AG04450 (cell line): Measurements from ENCODE around the gene ORAI1. TPM values are rescaled to one million over a fixed set of nuclear protein-coding genes. Genes with fewer than 3 reads are reported as not detected.

Source experiments
- CTCF ChIA-PET: fragments of 300-600, 350-600 bp; formaldehyde crosslinking; extraction: SDS; loops from one replicate; lab custom pipeline; 2022; ENCODE audit warnings: antibody characterized with exemption, inconsistent platforms; lab: Charles Lee
- POLR2A ChIA-PET: fragments of 350-600 bp; formaldehyde crosslinking; extraction: SDS; loops from one replicate; lab custom pipeline; 2021; ENCODE audit warnings: antibody characterized with exemption, inconsistent platforms; lab: Yijun Ruan, JAX
- DNase-seq: peaks from one replicate; pipeline ENCODE4 v3.0.0-alpha.2; 2011; ENCODE audit warnings: low read depth, low spot score
- H3K27ac ChIP-seq: one replicate; pipeline ENCODE4 v1.5.1; 2012; ENCODE audit warnings: low read depth, low read length, control low read depth
- H3K27me3 ChIP-seq: one replicate; pipeline ENCODE4 v1.6.0; 2012; ENCODE audit warnings: low read length; ENCODE audit not compliant: control insufficient read depth, insufficient read depth
- H3K4me3 ChIP-seq: 2 replicates; pipeline ENCODE4 v1.5.1; 2011; ENCODE audit warnings: mild to moderate bottlenecking, low read depth, low read length, control low read depth
- H3K9me3 ChIP-seq: 2 replicates; pipeline ENCODE4 v1.5.1; 2012; ENCODE audit warnings: low read length; ENCODE audit not compliant: control insufficient read depth, insufficient read depth
- polyA plus RNA-seq: library from polyadenylated mRNA; depleted of rRNA; stranded (reverse); fragments of >200 nt; gene quantifications from 2 replicates; pipeline ENCODE4 v1.2.3, GENCODE V29; 2011
- TF ChIP-seq, protein P1 (sequence below): IDR thresholded peaks from 2 replicates; pipeline ENCODE4 v1.5.1; 2011; ENCODE audit warnings: low read depth, low read length, control low read depth, inconsistent platforms

Gene ORAI1
- polyA plus RNA-seq, 1 experiment = 13.6 TPM

GRCh38 chr12:121592320-121592719 lies 34.0 kb upstream of the ORAI1 start:
- no peak for DNase-seq
- H3K27me3 ChIP-seq = no peaks in the 10 kb centered on the region
- TF ChIP-seq, protein P1, sequence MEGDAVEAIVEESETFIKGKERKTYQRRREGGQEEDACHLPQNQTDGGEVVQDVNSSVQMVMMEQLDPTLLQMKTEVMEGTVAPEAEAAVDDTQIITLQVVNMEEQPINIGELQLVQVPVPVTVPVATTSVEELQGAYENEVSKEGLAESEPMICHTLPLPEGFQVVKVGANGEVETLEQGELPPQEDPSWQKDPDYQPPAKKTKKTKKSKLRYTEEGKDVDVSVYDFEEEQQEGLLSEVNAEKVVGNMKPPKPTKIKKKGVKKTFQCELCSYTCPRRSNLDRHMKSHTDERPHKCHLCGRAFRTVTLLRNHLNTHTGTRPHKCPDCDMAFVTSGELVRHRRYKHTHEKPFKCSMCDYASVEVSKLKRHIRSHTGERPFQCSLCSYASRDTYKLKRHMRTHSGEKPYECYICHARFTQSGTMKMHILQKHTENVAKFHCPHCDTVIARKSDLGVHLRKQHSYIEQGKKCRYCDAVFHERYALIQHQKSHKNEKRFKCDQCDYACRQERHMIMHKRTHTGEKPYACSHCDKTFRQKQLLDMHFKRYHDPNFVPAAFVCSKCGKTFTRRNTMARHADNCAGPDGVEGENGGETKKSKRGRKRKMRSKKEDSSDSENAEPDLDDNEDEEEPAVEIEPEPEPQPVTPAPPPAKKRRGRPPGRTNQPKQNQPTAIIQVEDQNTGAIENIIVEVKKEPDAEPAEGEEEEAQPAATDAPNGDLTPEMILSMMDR = no peak
- ChIA-PET CTCF (no interaction called here), POLR2A (no interaction called here)
- H3K4me3 ChIP-seq = no peak overlapping the region
- no peaks in the 10 kb centered on the region; the same call in 1 of the 2 replicates for H3K9me3 ChIP-seq
- H3K27ac ChIP-seq = no peak overlapping the region

GRCh38 chr12:121595520-121595919 lies 30.8 kb upstream of the ORAI1 start:
- CTCF ChIA-PET = interaction anchor here (1.4 kb wide), 1 partner anchor 29 kb away, joined by 3 read pairs; no protein-coding TSS in a partner anchor
- no peak overlapping the region for H3K4me3 ChIP-seq
- H3K27ac ChIP-seq = no peak overlapping the region
- H3K27me3 ChIP-seq = no peaks in the 10 kb centered on the region
- TF ChIP-seq, protein P1 = no peak
- no peak for DNase-seq
- POLR2A ChIA-PET = no interaction called here
- no peaks in the 10 kb centered on the region; the same call in 1 of the 2 replicates for H3K9me3 ChIP-seq

- Histone ChIP-seq H3K9me3 (no peaks in the 10 kb centered on the region; the same call in 1 of the 2 replicates), H3K27me3 (no peaks in the 10 kb centered on the region), H3K4me3 (no peak overlapping the region), H3K27ac (no peak overlapping the region)
- POLR2A ChIA-PET = no interaction called here
- DNase-seq = no peak
- TF ChIP-seq, protein P1 = no peak
- CTCF ChIA-PET = interaction anchor here (0.6 to 1.4 kb wide), 2 partner anchors 28 to 42 kb away, joined by 3 read pairs; no protein-coding TSS in a partner anchor
Observed at GRCh38 chr12:121596526-121596925, 29.8 kb upstream of the ORAI1 start.

GRCh38 chr12:121600702-121601336 lies 25.5 kb upstream of the ORAI1 start:
- POLR2A ChIA-PET = interaction anchor here (0.6 kb wide), 1 partner anchor 21 kb away, joined by 3 read pairs; no protein-coding TSS in a partner anchor
- Histone ChIP-seq H3K9me3 (no peaks in the 10 kb centered on the region), H3K27ac (no peak overlapping the region), H3K27me3 (no peaks in the 10 kb centered on the region), H3K4me3 (no peak overlapping the region)
- DNase-seq = no peak
- CTCF ChIA-PET = interaction anchor here (0.5 to 2.3 kb wide), 3 partner anchors 24 to 81 kb away, joined by 3 to 8 read pairs (median 6); no protein-coding TSS in a partner anchor
- TF ChIP-seq, protein P1 = no peak

- Histone ChIP-seq H3K4me3 (no peak overlapping the region), H3K27ac (no peak overlapping the region), H3K27me3 (no peaks in the 10 kb centered on the region), H3K9me3 (no peaks in the 10 kb centered on the region)
- POLR2A ChIA-PET = no interaction called here
- TF ChIP-seq, protein P1 = no peak
- CTCF ChIA-PET = interaction anchor here (0.6 to 0.8 kb wide), 2 partner anchors 13 to 50 kb away, joined by 3 read pairs; no protein-coding TSS in a partner anchor
- no peak for DNase-seq
Observed at GRCh38 chr12:121602766-121603165, 23.6 kb upstream of the ORAI1 start.
